NOMO-1 (cell line): ENCODE measurements around the gene LRBA.

Experiments
- DNase-seq, 2 experiments: peaks; one replicate each; lab custom pipeline; 2025; ENCODE audit not compliant: unreplicated experiment in 2 of 2; lab: John Stamatoyannopoulos, UW

Gene LRBA

GRCh38 chr4:150599547-150599946 is 415.5 kb downstream of the LRBA start:
- DNase-seq, result no peak

DNA sequence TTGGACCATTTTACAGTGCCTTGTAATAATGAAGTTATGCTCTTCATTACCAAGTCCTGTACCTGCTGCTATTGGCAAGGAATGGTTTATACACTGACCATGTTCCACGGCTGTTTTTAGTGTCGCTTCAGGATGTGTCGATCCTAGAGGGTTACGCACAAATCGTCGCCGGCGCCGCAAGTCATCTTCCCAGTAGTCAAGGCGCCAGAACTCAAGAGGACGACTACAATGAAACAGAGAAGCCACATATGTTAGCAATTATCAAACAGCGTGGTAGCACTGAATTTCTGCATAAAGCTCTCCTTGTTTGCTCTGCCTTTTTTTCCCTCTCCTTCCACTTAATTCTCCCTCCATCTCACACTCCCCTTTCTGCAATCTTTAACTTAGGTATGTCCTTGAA is 416.2 kb downstream of the LRBA start:
- DNase-seq, result no peak

- DNase-seq, result no peak
These were observed 421.1 kb downstream of the LRBA start for GRCh38 chr4:150593996-150594395.

GRCh38 chr4:150591904-150592303 is 423.2 kb downstream of the LRBA start:
- DNase-seq, result no peak

DNA sequence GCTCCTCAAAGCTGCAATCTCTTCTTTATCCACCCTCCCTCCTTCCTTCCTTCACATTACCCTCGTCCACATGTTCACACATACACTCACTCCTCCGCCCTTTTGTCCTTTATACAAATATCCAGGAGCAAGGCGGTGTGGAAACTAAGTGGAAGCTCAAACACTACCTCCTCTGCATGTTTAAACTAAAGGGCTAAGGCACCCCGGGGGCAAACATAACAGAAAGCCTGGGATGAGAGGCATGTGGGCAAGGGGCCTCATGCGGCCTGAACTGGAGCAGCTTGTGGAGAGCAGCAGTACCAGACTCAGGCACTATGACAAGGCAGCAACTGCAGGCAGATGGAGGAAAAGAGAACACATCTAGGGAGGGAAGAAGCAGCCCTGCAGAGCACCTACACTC is 423.7 kb downstream of the LRBA start:
- DNase-seq, result no peak

GRCh38 chr4:150590631-150591030 is 424.5 kb downstream of the LRBA start:
- no peak for DNase-seq

DNA sequence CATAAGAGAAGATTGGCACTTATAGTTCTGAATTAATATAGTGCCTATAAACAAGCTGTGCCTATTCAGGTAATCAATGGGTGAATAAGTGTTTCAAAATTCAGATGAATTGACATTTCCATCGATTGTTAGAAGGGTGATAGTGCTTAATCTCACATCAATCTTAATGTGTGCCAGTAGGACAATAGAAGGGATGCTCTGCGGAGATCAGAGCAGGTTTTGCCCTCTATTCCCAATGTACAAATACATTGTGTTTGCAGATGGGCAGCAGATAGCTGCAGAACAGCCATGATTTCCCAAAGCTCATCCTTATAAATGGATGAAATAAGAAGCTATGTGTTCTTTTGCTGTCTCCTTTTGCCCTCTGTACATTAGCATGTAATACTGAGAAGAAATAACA is 425.9 kb downstream of the LRBA start:
- no peak for DNase-seq

DNA sequence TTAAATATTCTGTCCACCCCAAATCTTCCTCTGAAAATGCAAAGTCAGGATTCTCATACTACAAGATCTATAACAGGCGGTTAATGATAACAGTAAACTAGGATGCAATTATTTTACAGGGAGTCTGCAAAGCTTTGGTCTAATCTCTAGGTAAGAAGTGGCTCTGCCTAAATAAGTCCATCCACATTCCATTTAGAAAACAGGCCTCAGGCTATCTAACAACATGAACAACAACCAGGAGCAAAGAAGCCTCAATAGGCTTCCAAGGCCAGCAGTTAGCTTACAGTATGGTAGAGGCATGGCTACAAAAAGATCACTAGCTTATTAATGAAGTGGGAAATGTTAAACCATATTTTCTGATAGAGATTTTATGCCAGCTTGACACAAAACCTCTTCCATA is 426.8 kb downstream of the LRBA start:
- DNase-seq, result no peak

- no peak for DNase-seq
These were observed 428.8 kb downstream of the LRBA start for GRCh38 chr4:150586162-150586810.

- DNase-seq, result no peak
These were observed 429.5 kb downstream of the LRBA start for GRCh38 chr4:150585611-150586010.

DNA sequence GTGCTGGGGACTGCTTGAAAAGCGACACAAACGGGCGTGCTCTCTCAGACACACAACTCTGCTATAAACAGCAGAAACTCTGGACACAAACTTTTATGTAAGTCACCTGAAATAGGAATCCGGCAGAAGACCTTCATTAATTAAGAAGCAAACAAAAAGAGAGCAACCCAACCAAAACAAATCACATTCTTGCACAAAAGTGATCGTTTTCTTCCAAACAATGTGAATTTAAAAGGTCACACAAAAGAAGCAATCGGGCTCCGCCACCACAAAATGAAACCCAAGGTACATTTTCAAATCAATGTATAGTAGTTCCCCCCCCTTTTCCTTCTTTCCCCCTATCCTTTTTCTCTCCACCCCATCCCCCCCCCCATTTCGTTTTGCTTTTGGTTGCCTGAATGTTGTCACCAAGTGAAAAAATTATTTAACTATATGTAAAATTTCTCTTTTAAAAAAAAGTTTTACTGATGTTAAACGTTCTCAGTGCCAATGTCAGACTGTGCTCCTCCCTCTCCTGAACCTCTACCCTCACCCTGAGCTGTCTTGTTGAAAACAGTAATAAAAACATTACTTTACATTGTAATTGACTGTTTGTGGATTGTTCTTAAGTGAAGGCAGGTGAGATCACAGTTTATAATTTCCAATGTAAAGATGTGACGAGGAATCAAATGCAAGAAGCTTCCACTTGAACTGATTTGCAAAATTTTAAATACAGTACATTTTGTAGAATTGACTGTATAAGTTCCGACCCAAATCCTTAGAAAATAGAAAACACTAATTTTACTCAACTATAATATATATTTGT is 430.8 kb downstream of the LRBA start:
- no peak for DNase-seq

DNA sequence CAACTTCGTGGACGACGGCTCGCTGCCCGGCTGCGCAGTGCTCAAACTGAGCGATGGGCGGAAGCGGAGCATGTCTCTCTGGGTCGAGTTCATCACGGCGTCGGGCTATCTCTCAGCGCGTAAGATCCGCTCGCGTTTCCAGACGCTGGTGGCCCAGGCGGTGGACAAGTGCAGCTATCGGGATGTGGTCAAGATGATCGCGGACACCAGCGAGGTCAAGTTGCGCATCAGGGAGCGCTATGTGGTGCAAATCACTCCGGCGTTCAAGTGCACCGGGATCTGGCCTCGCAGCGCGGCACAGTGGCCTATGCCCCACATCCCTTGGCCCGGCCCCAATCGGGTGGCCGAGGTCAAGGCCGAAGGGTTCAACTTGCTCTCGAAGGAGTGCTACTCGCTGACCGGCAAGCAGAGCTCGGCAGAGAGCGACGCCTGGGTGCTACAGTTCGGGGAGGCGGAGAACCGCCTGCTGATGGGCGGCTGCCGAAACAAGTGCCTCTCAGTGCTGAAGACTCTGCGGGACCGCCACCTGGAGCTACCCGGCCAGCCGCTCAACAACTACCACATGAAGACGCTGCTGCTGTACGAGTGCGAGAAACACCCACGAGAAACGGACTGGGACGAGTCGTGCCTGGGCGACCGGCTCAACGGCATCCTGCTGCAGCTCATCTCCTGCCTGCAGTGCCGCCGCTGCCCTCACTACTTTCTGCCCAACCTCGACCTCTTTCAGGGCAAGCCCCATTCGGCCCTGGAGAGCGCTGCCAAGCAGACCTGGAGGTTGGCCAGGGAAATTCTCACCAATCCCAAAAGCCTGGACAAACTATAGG is 431.6 kb downstream of the LRBA start:
- DNase-seq, result no peak

- no peak for DNase-seq
These were observed 432.2 kb downstream of the LRBA start for GRCh38 chr4:150582873-150583286.

DNA sequence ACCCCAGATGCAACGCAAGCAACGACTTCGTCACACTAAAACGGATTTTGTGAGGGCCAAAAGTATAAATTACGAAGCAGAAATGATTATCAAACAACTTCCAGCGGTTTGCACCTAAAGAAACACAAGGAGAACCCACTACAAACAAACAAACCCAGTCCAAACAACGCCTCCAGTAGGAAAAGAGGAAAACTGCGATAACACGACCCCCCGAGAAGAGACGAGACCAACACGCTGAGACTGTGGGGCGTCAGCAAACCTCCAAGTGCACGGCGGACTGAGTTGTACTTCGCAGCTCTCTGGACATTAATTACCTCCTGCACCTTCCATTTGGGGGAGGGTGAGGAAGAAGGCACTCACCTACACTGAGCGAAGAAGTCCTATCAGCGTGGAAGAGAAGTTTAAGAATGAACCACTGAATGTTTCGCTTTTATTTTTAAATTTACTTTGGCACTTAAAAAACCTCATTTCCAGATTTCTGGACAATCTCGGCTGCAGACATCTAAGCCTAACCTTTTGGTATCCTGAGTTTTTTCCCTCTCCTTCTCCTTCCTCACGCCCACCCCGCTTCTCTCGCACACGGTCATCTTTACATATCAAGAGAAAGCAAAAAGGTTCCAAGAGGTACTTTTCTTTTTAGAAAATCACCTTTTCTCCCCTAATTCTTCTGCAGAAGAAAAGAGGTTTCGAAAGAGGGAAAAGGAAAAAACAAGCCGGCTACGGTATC is 432.8 kb downstream of the LRBA start, which contains the start of gene MAB21L2:
TSS of gene MAB21L2 (plus strand) at position 6 of the 727 bp plus-strand sequence. CDS start 879 bp downstream, outside the sequence.
- DNase-seq, result no peak

- no peak for DNase-seq
These were observed 433.4 kb downstream of the LRBA start for GRCh38 chr4:150581641-150582051.

DNA sequence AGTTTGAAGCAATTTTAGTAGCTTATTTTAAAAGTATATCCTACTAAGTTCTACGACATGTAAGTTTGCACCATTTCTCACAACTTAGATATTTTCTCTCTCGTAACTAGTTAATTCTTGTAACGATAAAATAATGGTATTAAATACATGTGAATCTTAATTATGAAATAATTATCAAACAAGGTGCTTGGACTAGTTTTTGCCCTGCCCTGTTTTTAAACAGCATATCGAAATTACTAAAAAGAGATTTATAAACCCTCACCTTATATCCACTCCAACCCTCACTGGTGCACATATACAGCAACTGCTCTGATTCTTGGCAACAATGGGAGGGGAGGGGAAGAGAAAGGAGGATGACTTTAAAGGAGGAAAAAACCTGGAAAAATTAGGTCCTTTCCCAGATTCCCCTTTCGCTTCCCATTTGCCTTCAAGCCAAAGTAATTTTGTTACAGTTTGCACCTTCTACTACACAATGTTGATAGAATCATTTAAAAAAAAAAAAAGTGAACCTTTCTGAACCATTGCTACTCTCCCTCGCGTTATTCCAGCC is 434.0 kb downstream of the LRBA start:
- DNase-seq, result no peak

- no peak for DNase-seq
These were observed 434.8 kb downstream of the LRBA start for GRCh38 chr4:150580306-150580705.

- DNase-seq, result no peak
These were observed 435.4 kb downstream of the LRBA start for GRCh38 chr4:150579551-150580234.

- DNase-seq, result no peak
These were observed 436.2 kb downstream of the LRBA start for GRCh38 chr4:150578745-150579501.
